H7 (cell line): ENCODE data around the gene SUMO3. TPM values are rescaled to one million over a fixed set of nuclear protein-coding genes. Genes with fewer than 3 reads are reported as not detected.
A peak's percentile ranks its signal among the peaks of the same experiment; 100 is the strongest.

Experiments
- DNase-seq: peaks from one replicate; pipeline ENCODE4 v3.0.0; 2012
- H3K27me3 ChIP-seq: 2 replicates; pipeline ENCODE4 v1.6.0; 2011; ENCODE audit warnings: mild to moderate bottlenecking, low read length; ENCODE audit not compliant: control insufficient read depth, insufficient read depth
- H3K36me3 ChIP-seq: replicated peaks from 2 replicates; pipeline ENCODE4 v1.5.1; 2011; ENCODE audit warnings: low read length; ENCODE audit not compliant: control insufficient read depth, insufficient read depth
- H3K4me3 ChIP-seq: 2 replicates; pipeline ENCODE4 v1.5.1; 2011; ENCODE audit warnings: low read depth, mild to moderate bottlenecking, control low read depth, low read length, moderate library complexity; ENCODE audit not compliant: insufficient read depth
- total RNA-seq: library from RNA; depleted of rRNA; stranded (reverse); fragments of >200 nt; shearing (Covaris generic); gene quantifications from 2 replicates; pipeline ENCODE4 v1.2.3, GENCODE V29; 2014

SUMO3 gene
- total RNA-seq, 1 experiment from 2014 or later = 91.1 TPM

DNA sequence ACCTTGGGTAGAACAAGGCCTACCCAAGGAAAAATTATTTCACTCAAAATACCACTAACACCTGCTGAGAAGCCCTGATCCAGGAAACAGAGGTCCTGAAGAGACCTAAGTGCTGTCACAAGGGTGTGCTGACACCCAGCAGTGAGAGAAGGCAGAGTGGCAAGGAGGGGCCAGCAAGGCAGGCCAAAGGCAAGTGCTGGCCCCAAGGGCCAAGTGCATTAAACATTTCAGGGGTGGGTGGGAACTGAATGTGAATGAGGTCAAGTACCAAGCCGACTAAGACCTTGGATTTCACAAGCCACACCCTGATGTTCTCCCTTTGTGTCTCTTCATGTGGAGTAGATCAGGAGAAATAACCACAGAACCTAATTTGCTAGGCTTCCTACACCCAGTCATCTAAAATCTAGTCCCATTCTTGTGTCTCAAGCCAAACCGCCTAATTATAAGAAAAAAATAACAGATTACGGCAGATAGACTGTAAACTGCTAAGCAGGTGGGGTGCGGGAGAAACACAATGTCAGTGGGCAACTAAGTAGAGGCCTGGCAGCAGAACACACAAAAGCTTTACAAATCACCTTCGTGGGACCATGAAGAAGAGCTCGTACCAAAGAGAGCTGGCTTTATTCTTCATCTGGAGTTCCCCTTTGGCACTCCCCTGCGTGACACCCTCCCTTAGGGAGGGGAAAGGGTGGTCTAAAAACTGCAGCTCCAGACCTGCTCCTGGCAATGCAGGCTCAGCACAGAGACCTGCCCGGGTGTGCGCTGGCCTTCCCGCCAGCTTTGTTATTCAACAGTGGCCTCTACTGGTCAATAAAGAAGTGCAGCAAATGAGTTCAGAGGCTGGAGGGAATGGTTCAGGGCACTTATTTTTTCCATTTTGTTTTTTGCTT lies 24.9 kb downstream of the SUMO3 start:
- H3K4me3 ChIP-seq = no peak overlapping the region
- H3K36me3 ChIP-seq = peaks cover 3% of the 10 kb centered on the region; the same call in 1 of the 2 replicates
- no peaks in the 10 kb centered on the region for H3K27me3 ChIP-seq
- peak; percentile 91 for DNase-seq

DNA sequence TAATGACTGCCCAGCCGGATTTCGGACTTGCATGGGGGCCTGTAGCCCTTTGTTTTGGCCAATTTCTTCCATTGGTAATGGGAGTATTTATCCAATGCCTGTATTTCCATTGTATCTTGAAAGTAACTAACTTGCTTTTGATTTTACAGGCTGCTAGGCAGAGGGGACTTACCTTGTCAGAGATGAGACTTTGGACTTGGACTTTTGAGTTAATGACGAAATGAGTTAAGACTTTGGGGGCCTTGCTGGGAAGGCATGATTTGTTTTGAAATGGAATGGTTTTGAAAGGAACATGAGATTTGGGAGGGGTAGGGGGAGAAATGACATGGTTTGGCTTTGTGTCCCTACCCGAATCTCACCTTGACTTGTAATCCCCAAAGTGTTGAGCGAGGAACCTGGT lies 25.9 kb downstream of the SUMO3 start:
- H3K4me3 ChIP-seq = no peak overlapping the region
- DNase-seq = no peak
- H3K27me3 ChIP-seq = no peaks in the 10 kb centered on the region
- peaks cover 3% of the 10 kb centered on the region; the same call in 1 of the 2 replicates for H3K36me3 ChIP-seq

DNA sequence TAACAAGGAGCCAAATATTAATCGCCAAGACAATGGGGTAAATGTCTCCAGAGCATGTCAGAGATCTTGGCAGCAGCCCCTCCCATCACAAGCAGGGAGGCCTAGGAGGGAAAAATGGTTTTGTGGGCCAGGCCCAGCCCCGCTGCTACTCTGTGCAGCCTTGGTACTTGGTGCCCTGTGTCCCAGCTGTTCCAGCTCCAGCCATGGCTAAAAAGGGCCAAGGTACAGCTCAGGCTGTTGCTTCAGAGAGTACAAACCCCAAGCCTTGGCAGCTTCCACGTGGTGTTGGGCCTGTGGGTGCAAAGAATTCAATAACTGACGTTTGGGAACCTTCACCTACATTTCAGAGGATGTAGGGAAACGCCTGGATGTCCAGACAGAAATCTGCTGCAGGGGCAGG lies 26.6 kb downstream of the SUMO3 start:
- Histone ChIP-seq H3K27me3 (no peaks in the 10 kb centered on the region), H3K36me3 (peaks cover 2% of the 10 kb centered on the region; the same call in 1 of the 2 replicates), H3K4me3 (no peak overlapping the region)
- DNase-seq = no peak

DNA sequence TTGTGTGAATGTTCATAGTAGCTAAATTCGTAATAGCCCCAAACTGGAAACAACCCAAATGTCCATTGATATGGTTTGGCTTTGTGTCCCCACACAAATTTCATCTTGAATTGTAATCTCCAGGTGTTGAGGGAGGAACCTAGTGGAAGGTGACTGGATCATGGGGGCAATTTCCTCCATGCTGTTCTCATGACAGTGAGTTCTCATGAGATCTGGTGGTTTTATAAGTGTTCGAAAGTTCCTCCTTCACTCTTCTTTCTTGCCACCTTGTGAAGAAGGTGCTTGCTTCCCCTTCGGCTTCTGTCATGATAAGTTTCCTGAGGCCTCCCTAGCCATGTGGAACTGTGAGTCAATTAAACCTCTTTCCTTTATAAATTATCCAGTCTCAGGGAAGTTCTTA lies 27.5 kb downstream of the SUMO3 start:
- H3K36me3 ChIP-seq = peaks cover 2% of the 10 kb centered on the region; the same call in 1 of the 2 replicates
- H3K27me3 ChIP-seq = no peaks in the 10 kb centered on the region
- no peak for DNase-seq
- H3K4me3 ChIP-seq = no peak overlapping the region

DNA sequence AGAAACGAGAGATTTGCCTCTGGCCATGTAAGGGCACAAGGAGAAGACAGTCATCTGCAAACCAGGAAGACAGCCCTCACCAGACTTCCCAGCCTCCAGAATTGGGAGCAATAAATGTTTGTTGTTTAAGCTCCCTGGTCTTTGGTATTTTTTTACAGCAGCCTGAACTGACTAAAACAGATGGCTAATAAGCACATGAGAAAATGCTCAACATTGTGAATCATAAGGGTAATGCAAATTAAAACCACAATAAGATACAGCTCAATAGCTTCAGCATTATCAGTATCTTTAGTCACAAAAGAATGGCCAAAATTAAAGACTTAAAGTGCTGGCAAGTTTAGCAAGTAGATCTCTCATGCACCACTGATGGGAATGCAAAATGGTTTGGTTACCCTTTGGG lies 28.0 kb downstream of the SUMO3 start:
- Histone ChIP-seq H3K4me3 (no peak overlapping the region), H3K27me3 (no peaks in the 10 kb centered on the region), H3K36me3 (peaks cover 3% of the 10 kb centered on the region)
- no peak for DNase-seq

DNA sequence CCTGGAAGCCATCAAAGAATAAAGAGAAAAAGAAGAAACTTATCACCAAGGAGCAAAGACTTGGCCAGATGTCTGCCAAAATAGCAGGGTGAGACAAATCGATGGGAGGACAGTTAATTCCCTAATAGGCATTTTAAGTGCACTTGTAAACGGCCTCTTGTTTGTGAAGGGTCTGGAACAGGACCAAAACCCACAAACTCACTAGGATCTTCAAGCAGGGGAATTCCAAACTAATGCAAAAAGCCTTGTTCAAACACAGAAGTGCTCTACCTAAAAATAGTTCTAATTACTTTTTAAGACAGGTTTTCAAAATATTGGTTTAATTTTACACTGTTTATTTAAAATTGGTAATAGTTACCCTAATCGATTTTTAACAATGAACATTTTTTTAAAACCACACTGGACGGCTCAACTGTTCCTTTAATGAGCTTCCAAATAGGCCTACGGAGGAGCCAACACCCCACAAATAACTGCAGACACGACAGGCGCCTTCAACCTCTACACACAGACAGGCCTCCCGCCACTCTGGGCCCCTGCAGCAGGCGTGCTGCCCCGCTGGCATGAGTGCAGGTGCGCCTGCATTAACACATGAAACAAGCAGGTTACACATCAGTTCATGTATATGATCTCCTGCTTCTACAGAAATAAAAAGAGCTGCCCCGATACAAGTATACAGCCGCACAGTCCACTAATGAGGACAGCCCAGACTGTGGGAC lies 32.1 kb downstream of the SUMO3 start:
- Histone ChIP-seq H3K36me3 (peaks cover 4% of the 10 kb centered on the region), H3K27me3 (no peaks in the 10 kb centered on the region), H3K4me3 (no peak overlapping the region)
- DNase-seq = no peak

DNA sequence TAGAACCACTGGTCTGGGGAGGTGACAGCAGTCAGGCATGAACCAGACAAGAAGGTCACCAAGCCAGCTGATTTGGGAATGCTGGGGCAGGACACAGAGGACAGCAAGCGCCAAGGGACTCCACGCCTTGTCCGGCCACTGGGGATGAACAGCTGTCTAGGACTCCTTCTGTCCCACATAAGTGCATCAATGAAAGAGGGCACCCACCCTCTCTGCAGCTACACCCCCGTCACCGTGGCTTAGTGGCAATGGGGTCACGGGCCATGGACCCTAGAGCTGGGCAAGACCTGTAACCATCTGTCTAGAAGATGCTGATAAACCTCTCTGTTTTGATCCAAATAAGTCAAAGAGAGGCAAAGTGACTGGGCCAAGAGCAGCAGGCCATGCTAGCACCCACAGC lies 33.1 kb downstream of the SUMO3 start:
- H3K27me3 ChIP-seq = no peaks in the 10 kb centered on the region
- H3K36me3 ChIP-seq = peaks cover 4% of the 10 kb centered on the region
- no peak for DNase-seq
- H3K4me3 ChIP-seq = no peak overlapping the region

DNA sequence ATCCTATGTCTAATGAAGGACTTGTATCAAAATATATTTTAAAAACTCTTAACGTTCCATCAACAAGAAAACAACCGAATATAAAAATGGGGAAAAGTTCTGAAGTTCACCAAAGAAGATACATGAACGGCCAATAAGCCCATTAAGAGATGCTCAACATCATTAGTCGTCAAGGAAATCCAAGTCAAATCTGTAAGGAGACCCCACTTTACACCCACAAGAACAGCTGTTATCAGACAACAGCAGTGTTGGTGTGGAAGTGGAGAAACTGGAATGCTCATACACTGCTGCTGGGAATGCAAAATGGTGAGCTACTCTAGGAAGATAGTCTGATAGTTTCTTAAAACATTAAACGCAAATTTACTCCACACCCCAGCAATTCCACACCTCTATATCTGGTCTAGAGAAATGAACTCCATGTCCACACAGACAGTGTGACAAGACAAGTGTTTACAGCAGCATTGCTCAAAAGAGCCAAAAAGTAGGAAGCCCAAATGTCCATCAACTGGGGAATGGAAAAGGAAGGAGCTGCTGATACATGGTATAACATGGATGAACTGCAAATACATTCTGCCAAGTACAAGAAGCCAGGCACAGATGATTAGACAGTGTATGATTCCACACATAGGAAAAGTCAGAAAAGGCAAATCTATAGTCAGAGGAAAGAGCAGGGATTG lies 34.7 kb downstream of the SUMO3 start:
- no peak for DNase-seq
- H3K36me3 ChIP-seq = peaks cover 4% of the 10 kb centered on the region
- H3K27me3 ChIP-seq = no peaks in the 10 kb centered on the region
- no peak overlapping the region for H3K4me3 ChIP-seq

DNA sequence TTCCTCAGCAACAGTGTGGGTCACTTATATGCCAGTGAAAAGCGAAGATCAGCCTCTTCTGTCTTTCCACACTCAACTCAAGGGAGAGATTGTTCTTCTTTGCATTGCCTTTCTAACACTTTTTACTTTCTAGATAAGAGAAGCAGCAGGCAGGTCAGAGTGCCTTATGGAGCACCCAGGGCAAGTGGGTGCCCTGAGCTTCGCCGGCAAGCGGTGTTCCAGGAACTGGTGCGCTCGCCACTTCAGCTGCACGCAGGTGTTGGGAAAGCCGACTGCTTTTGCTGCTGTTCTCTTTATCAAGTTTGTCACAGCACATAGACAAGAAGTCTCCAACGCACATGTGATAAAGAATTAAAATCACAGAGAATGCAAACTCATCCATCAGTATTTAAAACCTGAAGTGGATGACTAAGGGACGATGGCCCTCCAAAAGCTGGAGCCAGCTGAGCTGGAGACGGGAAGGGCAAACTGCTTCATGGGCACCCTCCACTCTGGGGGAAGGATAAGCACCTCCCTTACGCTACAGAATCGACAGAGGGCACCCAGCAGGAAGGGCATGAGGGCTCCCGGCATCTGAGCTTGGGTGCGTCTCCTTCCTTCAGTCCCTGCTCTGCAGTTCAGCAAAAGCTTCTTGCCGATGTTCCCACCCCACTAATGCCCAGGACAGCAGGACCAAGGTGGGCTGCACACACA lies 36.9 kb downstream of the SUMO3 start:
- peaks cover 4% of the 10 kb centered on the region for H3K36me3 ChIP-seq

DNA sequence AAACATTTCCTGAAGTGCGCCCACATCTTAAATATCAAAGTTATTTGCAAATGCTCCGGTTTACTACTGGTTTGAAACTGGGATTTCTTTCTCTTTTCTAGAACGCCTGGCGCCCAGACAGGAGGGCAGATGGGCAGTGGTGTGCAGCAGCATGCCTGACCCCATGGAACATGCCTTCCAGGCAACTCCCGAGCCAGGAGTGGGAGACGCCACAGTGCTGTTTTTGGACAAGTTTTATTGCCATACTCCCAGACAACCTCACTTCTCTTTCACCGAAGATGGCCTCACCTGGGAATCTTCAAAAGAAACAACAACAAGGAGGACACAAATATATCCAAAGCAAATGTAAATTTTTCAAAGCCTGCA lies 37.7 kb downstream of the SUMO3 start:
- peaks cover 5% of the 10 kb centered on the region for H3K36me3 ChIP-seq
- no peak for DNase-seq
- no peak overlapping the region for H3K4me3 ChIP-seq
- H3K27me3 ChIP-seq = no peaks in the 10 kb centered on the region

More for the DNA sequence above, 36.9 kb downstream of the SUMO3 start:
- no peak for DNase-seq
- Histone ChIP-seq H3K4me3 (no peak overlapping the region), H3K27me3 (no peaks in the 10 kb centered on the region)

DNA sequence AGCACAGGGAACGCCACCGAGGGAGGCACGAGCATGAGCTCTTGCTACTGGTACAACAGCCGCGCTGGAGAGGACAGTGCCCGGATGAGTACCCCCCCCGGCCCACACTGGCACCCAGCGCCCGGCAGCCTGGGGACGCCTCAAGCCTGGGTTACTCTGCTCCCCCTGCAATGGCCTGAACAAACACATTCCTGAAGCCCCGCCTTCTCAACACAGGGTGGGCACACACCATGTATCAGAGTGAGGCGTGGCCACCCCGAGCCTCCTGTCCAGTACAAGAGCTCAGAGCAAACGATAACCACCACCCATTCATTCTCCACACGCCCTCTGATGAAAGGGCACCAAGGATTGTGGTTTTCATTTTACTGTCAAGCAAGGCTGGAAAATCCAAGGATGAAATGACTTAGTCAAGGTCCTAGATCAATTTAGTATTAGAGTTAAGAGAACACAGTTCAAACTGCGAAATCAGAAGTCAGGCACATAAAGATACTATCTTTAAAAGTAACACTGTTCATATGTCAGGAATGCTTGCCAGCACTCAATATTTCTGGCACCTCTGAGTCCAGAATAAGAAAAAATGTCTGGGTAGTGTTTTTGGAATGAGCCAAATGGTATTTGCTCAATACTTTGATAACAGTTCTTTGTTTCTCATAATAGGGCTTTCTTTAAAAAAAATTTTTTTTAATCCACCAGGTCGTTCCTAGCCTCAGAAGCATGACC lies 38.3 kb downstream of the SUMO3 start:
- H3K4me3 ChIP-seq = no peak overlapping the region
- H3K27me3 ChIP-seq = no peaks in the 10 kb centered on the region
- H3K36me3 ChIP-seq = peaks cover 5% of the 10 kb centered on the region
- no peak for DNase-seq

DNA sequence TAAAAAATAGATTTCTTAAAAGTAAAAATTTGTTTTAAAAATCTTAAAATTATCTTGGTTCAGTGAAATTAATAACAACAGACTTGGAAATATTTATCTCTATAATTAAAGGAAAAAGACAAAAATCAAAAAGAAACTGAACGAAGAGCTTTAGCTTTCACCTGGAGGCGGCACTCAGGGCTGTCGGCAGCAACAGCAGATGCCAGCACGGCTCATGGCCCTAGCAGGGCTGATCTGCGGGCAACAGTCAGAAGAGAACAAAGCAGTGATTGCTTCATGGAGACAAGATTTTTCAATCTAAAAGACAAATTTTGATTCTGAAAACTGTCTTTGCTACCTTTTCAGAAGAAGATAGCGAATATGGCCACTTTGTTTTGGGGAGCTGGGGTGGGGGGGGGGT lies 38.9 kb downstream of the SUMO3 start:
- Histone ChIP-seq H3K4me3 (no peak overlapping the region), H3K27me3 (no peaks in the 10 kb centered on the region), H3K36me3 (peaks cover 8% of the 10 kb centered on the region)
- no peak for DNase-seq

DNA sequence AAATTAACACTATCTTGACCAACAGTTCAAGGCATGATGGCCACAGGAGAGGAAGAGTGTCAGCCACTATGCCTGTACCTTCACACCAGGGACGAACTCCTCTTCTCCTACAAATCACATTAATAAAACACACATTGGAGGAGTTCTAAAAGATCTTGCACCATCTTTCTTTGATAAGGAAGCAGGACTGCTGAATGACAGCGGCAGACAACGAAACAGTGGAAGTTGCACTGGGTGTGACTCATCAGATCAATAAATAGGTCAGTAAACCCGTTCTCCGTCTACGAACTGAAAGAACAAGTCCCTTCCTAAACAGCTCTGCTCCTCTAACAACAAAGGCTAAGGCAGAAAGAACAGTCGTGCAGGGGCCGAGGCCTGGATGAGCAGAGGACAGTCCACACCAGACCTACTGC lies 39.4 kb downstream of the SUMO3 start:
- Histone ChIP-seq H3K36me3 (peaks cover 9% of the 10 kb centered on the region), H3K4me3 (no peak overlapping the region), H3K27me3 (no peaks in the 10 kb centered on the region)
- no peak for DNase-seq

DNA sequence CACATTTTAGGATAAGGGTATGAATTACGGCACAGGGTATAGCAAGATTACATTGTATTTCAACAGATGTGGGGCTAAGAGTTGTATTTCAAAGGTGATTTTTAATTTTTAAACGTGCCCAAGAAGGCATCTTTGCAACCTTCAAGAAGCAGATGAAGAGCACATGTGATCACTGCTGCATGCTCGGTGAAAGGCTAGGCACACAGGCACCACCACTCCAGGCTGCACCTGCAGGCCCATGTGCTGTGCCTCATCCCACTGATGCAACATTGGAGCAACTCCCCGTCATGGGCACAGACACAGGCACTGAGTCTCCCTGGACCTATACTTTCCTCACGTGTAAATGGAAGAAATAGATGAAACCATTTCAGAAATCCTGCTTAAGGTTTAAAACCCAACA lies 39.8 kb downstream of the SUMO3 start:
- Histone ChIP-seq H3K36me3 (peaks cover 11% of the 10 kb centered on the region), H3K4me3 (no peak overlapping the region), H3K27me3 (no peaks in the 10 kb centered on the region)
- no peak for DNase-seq
